Measurements from ENCODE around the gene LYPD3.

The LYPD3 gene

DNA sequence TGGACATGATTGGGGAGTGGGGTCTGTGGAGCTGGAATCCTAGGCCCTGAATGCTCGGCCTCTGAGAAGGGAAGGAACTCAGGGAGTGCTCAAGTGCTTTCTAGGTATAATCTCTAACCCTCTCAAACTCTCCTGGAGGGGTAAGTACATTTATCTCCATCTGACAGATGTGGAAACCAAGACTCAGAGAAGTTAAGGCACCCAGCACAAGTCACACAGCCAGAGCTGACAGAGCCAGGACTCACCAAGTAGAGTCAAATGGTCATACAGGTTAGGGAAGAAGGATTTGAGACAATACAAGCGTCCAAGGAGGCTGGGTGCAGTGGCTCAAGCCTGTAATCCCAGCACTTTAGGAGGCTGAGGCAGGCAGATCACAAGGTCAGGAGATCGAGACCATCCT, 12.9 kb upstream of the LYPD3 start:
- DNase-seq (ENCODE audit: low read depth), result no peak
- TF ChIP-seq, protein P1, sequence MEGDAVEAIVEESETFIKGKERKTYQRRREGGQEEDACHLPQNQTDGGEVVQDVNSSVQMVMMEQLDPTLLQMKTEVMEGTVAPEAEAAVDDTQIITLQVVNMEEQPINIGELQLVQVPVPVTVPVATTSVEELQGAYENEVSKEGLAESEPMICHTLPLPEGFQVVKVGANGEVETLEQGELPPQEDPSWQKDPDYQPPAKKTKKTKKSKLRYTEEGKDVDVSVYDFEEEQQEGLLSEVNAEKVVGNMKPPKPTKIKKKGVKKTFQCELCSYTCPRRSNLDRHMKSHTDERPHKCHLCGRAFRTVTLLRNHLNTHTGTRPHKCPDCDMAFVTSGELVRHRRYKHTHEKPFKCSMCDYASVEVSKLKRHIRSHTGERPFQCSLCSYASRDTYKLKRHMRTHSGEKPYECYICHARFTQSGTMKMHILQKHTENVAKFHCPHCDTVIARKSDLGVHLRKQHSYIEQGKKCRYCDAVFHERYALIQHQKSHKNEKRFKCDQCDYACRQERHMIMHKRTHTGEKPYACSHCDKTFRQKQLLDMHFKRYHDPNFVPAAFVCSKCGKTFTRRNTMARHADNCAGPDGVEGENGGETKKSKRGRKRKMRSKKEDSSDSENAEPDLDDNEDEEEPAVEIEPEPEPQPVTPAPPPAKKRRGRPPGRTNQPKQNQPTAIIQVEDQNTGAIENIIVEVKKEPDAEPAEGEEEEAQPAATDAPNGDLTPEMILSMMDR (conservative IDR thresholded peaks at IDR 0.05; ENCODE audit: low read length), result no peak
- no peak overlapping the region for H3K4me3 ChIP-seq (ENCODE audit: low read length)

DNA sequence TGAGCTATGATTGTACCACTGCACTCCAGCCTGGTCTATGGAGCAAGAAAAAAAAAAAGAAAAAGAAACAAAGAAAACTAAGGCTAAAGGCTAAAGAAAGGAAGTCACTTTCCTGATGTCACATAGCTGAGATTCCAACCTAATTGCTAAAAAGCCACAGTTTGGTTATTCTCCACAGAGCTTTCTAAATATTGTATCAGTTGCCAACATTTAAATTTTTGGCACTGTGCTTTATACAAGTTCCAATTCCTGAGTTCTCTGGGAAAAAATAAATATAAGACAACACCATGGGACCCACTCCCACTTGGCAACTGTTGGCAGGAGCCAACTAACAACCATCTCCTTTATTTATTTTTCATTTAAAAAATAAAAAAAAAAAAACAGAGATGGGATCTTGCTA, 11.2 kb upstream of the LYPD3 start:
- no peak overlapping the region for H3K4me3 ChIP-seq (ENCODE audit: low read length)
- TF ChIP-seq, protein P1 (conservative IDR thresholded peaks at IDR 0.05; ENCODE audit: low read length), result no peak
- peak; percentile 96 for DNase-seq (ENCODE audit: low read depth)

DNA sequence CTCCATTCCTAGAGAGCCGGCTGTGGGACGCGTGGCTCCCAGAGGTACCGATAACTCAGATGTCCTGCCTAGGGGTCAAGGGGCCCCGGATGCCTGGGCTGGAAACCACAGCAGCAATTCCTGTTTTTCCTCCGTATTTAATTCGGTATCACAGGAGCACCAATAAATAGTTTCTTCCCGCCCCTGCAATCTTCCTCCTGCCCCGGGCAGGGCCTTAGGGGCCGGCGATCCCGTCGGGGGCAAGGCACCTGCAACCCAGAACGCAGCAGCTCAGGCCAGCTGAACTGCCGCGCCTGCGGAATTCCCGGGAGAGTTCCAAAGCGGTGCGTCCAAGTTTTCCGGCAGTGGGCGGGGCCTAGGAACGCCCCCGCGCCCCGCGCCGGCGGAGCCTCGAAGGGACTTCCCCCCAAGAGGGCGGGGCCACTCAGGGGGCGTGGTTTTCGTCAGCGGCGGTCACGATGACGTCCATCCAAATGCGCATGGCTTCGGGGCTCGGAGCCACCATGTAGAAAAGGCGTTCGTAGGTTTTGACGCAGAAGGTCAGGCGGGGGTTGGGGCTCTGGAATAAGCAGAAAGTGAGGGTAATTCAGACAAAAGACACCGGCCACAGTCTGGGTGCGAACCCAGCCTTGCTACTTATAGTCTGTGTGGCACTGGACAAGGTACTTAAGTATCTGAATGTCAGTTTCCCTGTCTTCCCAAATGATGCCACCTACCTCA, 9.7 kb upstream of the LYPD3 start:
- peak overlapping the region; percentile 30 for H3K4me3 ChIP-seq (ENCODE audit: low read length)
- TF ChIP-seq, protein P1 (conservative IDR thresholded peaks at IDR 0.05; ENCODE audit: low read length), result no peak
- peak; percentile 87 for DNase-seq (ENCODE audit: low read depth)

DNA sequence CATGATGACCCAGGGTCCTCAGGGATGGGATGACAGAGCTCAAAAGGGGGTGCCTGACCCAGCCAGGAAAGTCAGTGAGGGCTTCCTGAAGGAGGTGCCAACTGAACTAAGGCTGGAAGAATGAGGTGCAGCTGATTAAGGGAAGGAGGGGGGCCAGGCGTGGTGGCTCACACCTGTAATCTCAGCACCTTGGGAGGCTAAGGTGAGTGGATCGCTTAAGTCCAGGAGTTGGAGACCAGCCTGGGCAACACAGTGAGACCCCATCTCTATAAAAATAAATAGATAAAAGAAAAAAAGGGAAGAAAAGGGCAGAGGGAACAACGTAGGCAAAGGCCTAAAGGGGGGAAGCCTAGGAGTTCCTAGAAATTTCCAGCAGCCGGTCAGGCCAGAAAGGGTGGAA, 9.1 kb upstream of the LYPD3 start:
- TF ChIP-seq, protein P1 (conservative IDR thresholded peaks at IDR 0.05; ENCODE audit: low read length), result no peak
- H3K4me3 ChIP-seq (ENCODE audit: low read length), result no peak overlapping the region
- DNase-seq (ENCODE audit: low read depth), result no peak

DNA sequence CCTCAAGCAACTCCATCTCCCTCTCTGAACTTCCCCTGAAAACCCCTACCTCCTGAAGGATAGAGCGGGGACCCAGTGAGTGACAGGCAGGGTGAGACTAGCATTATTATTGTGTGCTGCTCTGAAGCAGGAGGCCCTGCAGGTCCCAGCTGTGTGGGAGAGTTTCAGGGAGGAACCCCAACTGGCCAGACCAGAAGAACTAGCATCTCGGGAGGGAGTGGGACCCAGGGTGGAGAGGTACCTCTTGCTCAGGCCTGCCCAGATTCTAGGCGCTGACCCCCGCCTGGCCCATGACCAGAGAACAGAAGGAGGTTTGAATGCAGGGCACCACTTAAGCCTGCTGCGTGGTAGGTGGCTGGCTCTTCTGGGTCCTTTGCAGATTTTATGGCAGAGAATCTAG, 5.7 kb upstream of the LYPD3 start:
- no peak for DNase-seq (ENCODE audit: low read depth)
- TF ChIP-seq, protein P1 (conservative IDR thresholded peaks at IDR 0.05; ENCODE audit: low read length), result no peak
- H3K4me3 ChIP-seq (ENCODE audit: low read length), result no peak overlapping the region

DNA sequence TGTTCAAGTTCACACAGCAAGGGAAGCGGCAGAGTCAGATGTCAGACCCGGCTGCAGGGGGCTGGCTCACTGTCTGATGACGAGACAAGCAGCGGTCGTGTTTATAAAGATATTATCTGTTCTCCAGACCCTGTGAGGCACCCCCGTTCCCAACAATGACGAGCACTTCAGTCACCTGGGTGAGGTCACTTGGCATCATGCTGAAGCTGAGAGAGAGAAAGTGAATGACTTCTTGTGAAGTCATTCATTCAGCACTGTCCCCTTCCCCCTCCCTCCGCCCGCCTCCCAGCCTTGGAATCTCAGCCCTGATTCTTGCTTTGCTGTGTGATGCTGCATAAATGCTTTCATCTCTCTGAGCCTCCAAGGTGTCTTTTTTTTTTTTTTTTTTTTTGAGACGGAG, 4.9 kb upstream of the LYPD3 start:
- H3K4me3 ChIP-seq (ENCODE audit: low read length), result no peak overlapping the region

DNA sequence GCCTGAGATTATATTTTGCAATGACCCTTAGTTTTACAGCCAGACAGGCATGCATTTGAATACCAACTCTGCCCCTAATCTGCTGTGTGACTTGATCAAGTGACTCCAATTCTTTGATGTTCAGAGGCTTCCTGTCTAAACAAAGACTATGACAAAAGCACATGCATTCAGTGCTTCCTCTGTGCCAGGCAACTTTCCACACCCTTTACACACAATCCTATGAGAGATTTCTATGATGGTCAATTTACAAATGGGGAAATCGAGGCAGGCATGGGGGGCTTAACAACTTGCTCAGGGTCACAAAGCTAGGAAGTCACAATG, 3.7 kb upstream of the LYPD3 start:
- TF ChIP-seq, protein P1 (conservative IDR thresholded peaks at IDR 0.05; ENCODE audit: low read length), result no peak
- no peak overlapping the region for H3K4me3 ChIP-seq (ENCODE audit: low read length)
- DNase-seq (ENCODE audit: low read depth), result peak; percentile 47

More for the DNA sequence above, 4.9 kb upstream of the LYPD3 start:
- TF ChIP-seq, protein P1 (conservative IDR thresholded peaks at IDR 0.05; ENCODE audit: low read length), result no peak
- DNase-seq (ENCODE audit: low read depth), result no peak
